H54 (cell line): Measurements from ENCODE around the gene ATF7IP2.
"Not testable (repeated sequence)": the region's sequence is repeated elsewhere in the genome, so short reads cannot be mapped to it uniquely, and the experiment has no call there.

Experiments
- DNase-seq: peaks from one replicate; pipeline ENCODE4 v3.0.0; 2011; ENCODE audit warnings: low spot score, mixed read lengths; ENCODE audit not compliant: insufficient read length
- FAIRE-seq: peaks from 3 replicates; lab custom pipeline; 2011; peaks lifted over from hg19 to GRCh38; lab: Jason Lieb, UNC
- POLR2A ChIP-seq: IDR thresholded peaks from 2 replicates; pipeline ENCODE4 v1.6.1; 2011; ENCODE audit warnings: low read depth, mild to moderate bottlenecking, low read length

The ATF7IP2 gene

GRCh38 chr16:10501016-10501607 lies 115.3 kb downstream of the ATF7IP2 start:
- no peak for TF ChIP-seq POLR2A
- DNase-seq = no peak
- FAIRE-seq = no peak

- TF ChIP-seq POLR2A = no peak
- FAIRE-seq = no peak
- DNase-seq = no peak
Observed at GRCh38 chr16:10502776-10503175, 116.9 kb downstream of the ATF7IP2 start.

DNA sequence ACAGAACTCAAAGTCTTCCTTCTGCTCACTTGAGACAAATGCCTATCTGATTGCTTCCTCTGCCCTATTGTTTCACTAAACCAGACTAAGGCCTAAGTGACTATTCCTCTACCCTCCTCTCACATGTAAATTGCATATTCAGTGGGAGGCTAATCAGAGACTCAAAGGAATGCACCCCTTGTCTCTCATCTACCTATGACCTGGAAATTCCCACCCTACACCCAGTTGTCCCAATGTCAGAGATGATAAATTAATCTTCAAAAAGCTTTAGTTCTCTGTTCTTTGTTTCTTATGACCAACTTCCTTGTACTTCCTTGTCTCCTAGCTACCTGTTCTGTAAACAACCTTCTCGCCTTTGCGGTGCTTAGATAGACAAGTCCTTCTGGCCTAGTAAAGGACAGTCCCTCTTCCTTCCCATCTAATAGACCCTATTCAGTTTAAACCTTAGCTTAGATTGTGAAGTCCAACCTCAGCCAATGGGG lies 118.6 kb downstream of the ATF7IP2 start:
- DNase-seq (no peak), FAIRE-seq (no peak)
- TF ChIP-seq POLR2A = no peak

- not testable (repeated sequence) for DNase-seq, FAIRE-seq
Observed at GRCh38 chr16:10505286-10505685, 119.4 kb downstream of the ATF7IP2 start.

- DNase-seq = peak; percentile 40
Observed at GRCh38 chr16:10509534-10510025, 123.7 kb downstream of the ATF7IP2 start.

DNA sequence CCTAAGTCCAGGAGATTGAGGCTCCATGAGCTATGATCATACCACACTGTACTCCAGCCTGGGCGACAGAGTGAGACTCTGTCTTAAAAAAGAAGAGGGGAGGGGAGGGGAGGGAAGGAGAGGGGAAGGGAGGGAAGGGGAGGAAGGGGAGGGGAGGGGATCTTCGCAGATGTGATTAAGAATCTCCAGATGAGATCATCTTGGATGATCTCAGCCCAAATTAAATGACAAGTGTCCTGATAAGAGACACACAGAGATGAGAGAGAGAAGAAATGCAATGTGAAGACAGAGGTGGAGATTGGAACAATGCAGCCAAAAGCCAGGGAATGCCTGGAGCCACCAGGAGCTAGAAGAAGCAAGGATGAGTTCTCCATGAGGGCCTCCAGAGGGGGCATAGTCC lies 124.4 kb downstream of the ATF7IP2 start:
- DNase-seq = no peak
- no peak for FAIRE-seq
- no peak for TF ChIP-seq POLR2A

More at GRCh38 chr16:10509534-10510025, 123.7 kb downstream of the ATF7IP2 start:
- TF ChIP-seq POLR2A = no peak
- peak; percentile 85 for FAIRE-seq

DNA sequence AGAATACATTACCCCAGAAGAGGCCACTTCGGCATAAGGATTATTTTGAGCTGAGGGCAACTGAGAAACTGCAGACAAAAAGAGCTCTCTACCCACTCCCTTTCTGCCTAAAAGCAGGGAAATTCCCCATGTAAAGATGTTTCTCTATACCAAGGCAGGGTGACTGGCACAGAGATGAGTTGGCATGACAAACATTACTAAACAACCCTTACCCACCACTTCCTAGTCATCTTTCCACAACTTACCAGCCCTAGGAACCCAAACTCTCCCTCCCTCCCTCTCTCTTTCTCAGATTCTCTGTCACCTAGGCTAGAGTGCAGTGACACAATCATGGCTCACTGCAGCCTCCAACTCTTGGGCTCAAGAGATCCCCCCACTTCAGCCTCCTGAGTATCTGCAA lies 126.0 kb downstream of the ATF7IP2 start:
- DNase-seq (no peak), FAIRE-seq (peak; percentile 36)
- TF ChIP-seq POLR2A = no peak

- no peak for FAIRE-seq
- DNase-seq = peak; percentile 39
- no peak for TF ChIP-seq POLR2A
Observed at GRCh38 chr16:10514369-10515055, 128.7 kb downstream of the ATF7IP2 start.

DNA sequence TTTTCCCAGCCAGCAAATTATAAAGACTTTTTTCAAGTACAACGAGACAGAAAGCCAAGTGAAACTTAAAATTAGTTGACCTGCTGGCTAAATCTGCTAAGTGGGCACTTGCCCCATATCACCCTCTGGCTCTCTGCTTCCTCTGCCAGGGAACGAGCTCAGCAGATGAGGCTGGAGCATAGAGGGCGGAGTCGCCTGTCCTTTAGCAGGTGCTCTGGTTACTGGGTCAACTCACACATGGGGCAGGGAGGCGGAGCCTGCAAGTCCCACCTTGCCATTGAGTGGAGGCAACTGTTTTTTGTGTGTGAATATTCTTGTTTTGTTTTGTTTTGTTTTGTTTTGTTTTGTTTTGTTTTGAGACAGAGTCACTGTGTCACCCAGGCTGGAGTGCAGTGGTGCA lies 132.0 kb downstream of the ATF7IP2 start:
- FAIRE-seq (no peak), DNase-seq (no peak)
- TF ChIP-seq POLR2A = no peak

- FAIRE-seq (no peak), DNase-seq (no peak)
- no peak for TF ChIP-seq POLR2A
Observed at GRCh38 chr16:10518479-10519041, 132.7 kb downstream of the ATF7IP2 start.

GRCh38 chr16:10519297-10519696 lies 133.4 kb downstream of the ATF7IP2 start:
- no peak for FAIRE-seq
- TF ChIP-seq POLR2A = no peak

GRCh38 chr16:10519929-10520868 lies 134.3 kb downstream of the ATF7IP2 start:
- TF ChIP-seq POLR2A = no peak

More at GRCh38 chr16:10519297-10519696, 133.4 kb downstream of the ATF7IP2 start:
- no peak for DNase-seq

DNA sequence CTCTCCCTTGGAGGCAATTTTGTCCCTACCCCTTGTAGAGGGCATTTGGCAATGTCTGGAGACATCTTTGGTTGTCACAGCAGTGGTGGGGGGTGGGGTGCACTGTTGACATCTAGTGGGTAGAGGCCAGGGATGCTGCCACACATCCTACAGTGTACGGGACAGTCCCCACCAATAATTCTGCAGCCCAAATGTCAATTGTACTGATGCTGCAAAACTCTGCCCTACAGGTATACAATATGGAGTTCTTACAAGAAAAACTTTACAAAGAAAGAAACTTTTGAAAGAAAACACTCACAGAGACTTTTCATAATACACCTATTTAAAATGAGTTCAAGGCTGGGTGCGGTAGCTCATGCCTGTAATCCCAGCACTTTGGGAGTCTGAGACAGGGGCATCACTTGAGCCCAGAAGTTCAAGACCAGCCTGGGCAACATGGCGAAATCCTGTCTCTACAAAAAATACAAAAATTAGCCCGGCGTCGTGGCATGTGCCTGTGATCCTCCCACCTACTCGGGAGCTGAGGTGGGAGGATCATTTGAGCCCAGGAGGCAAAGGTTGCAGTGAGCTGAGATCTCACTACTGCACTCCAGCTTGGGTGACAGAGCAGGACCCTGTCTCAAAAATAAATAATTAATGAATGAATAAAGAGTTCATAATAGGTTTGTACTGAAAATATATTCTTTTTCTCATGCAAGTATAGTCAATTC lies 135.2 kb downstream of the ATF7IP2 start:
- FAIRE-seq = no peak
- no peak for TF ChIP-seq POLR2A

More at GRCh38 chr16:10519929-10520868, 134.3 kb downstream of the ATF7IP2 start:
- DNase-seq (no peak), FAIRE-seq (no peak)

More for the DNA sequence above, 135.2 kb downstream of the ATF7IP2 start:
- DNase-seq = no peak
